A549 (cell line): ENCODE results near the gene HRH3.

ENCODE experiments used
- BHLHE40 ChIP-seq: IDR thresholded peaks from 2 replicates; pipeline ENCODE4 v1.6.1; 2012; ENCODE audit warnings: low read depth, low read length, inconsistent platforms
- CEBPB ChIP-seq, 2 experiments: fragments of >200 bp in 1 of 2; sonication (Bioruptor Twin) in 1 of 2; formaldehyde crosslinking in 1 of 2; IDR thresholded peaks; 2 replicates each; pipeline ENCODE4 v1.6.1; 2012 to 2016
- CTCF ChIP-seq: fragments of >200 bp; sonication (Bioruptor Twin); formaldehyde crosslinking; IDR thresholded peaks from 3 replicates; pipeline ENCODE4 v1.5.1; 2016
- EP300 ChIP-seq, 2 experiments: fragments of >200 bp; sonication (Bioruptor Twin); formaldehyde crosslinking; IDR thresholded peaks; 2 replicates in 1 of 2; 3 replicates in 1 of 2; pipeline ENCODE4 v1.6.1; 2016 to 2017
- HOXA7 ChIP-seq: fragments of 250-450 bp; sonication (Bioruptor Pico); IDR thresholded peaks from 2 replicates; pipeline ENCODE4 v1.5.0; 2020; ENCODE audit warnings: mild to moderate bottlenecking, moderate library complexity
- NFE2L2 ChIP-seq: fragments of 150-350 bp; conservative IDR thresholded peaks from 2 replicates; pipeline ENCODE4 v1.6.1; 2014; ENCODE audit warnings: low read length
- NR3C1 ChIP-seq: fragments of >200 bp; sonication (Bioruptor Twin); formaldehyde crosslinking; IDR thresholded peaks from 3 replicates; pipeline ENCODE4 v1.6.1; 2017
- POLR2A ChIP-seq: IDR thresholded peaks from 2 replicates; pipeline ENCODE4 v1.6.1; 2012; ENCODE audit warnings: mild to moderate bottlenecking, low read length
- POLR2AphosphoS2 ChIP-seq: conservative IDR thresholded peaks from 2 replicates; pipeline ENCODE4 v1.6.1; 2012; ENCODE audit warnings: low read length, improper control_type of control experiment, inconsistent platforms
- TP53 ChIP-seq: fragments of 250-450 bp; sonication (Bioruptor Pico); IDR thresholded peaks from 2 replicates; pipeline ENCODE4 v1.5.0; 2021; ENCODE audit warnings: mild to moderate bottlenecking, moderate library complexity
- ZFP36 ChIP-seq: fragments of 450-650 bp; IDR thresholded peaks from 2 replicates; pipeline ENCODE4 v1.6.1; 2014; ENCODE audit warnings: borderline replicate concordance; ENCODE audit not compliant: partially characterized antibody

- no peak for TF ChIP-seq TP53
- TF ChIP-seq CTCF = no peak
- TF ChIP-seq POLR2A = no peak
- TF ChIP-seq CEBPB (IDR thresholded peaks at IDR 0.05) = no peak
- no peak for TF ChIP-seq EP300 (IDR thresholded peaks at IDR 0.05)
- TF ChIP-seq HOXA7 (CRISPR knock-in tag) = no peak
- no peak for TF ChIP-seq ZFP36
- TF ChIP-seq NFE2L2 = no peak
- TF ChIP-seq NR3C1 = no peak
- no peak for TF ChIP-seq BHLHE40
- no peak for TF ChIP-seq POLR2AphosphoS2
Measured at GRCh38 chr20:62174870-62175624, 45.0 kb downstream of the HRH3 start.
